KOPT-K1 (cell line): ENCODE measurements around the gene KIF18A.

Experiments
- H3K27ac ChIP-seq: fragments of 200-600 bp; sonication (generic); 2 replicates; pipeline ENCODE4 v1.5.1; 2016; ENCODE audit warnings: antibody characterized with exemption, mild to moderate bottlenecking, low read depth, low read length; ENCODE audit not compliant: poor library complexity, severe bottlenecking
- H3K36me3 ChIP-seq: fragments of 200-600 bp; sonication (generic); 2 replicates; pipeline ENCODE4 v1.5.1; 2017; ENCODE audit warnings: antibody characterized with exemption, mild to moderate bottlenecking, low read length, moderate library complexity; ENCODE audit not compliant: insufficient read depth
- H3K9me3 ChIP-seq: fragments of 200-600 bp; sonication (generic); 2 replicates; pipeline ENCODE4 v1.5.1; 2017; ENCODE audit warnings: antibody characterized with exemption, low read length, mild to moderate bottlenecking; ENCODE audit not compliant: insufficient read depth, poor library complexity, severe bottlenecking

KIF18A gene

GRCh38 chr11:27973851-27974536, 134.0 kb downstream of the KIF18A start:
- no peaks in the 10 kb centered on the region for H3K9me3 ChIP-seq
- H3K27ac ChIP-seq, result no peak overlapping the region
- H3K36me3 ChIP-seq, result no peaks in the 10 kb centered on the region

- Histone ChIP-seq H3K36me3 (no peaks in the 10 kb centered on the region), H3K27ac (no peak overlapping the region), H3K9me3 (no peaks in the 10 kb centered on the region)
These were observed 135.3 kb downstream of the KIF18A start for GRCh38 chr11:27972522-27973170.

GRCh38 chr11:27971171-27971570, 136.8 kb downstream of the KIF18A start:
- no peaks in the 10 kb centered on the region for H3K36me3 ChIP-seq
- no peaks in the 10 kb centered on the region for H3K9me3 ChIP-seq
- no peak overlapping the region for H3K27ac ChIP-seq
